LoVo (cell line): ENCODE measurements around the gene LACTB.

Source experiments
- DNase-seq: peaks from one replicate; pipeline ENCODE4 v3.0.0-alpha.2; 2016; ENCODE audit warnings: low spot score

Gene LACTB, protein sequence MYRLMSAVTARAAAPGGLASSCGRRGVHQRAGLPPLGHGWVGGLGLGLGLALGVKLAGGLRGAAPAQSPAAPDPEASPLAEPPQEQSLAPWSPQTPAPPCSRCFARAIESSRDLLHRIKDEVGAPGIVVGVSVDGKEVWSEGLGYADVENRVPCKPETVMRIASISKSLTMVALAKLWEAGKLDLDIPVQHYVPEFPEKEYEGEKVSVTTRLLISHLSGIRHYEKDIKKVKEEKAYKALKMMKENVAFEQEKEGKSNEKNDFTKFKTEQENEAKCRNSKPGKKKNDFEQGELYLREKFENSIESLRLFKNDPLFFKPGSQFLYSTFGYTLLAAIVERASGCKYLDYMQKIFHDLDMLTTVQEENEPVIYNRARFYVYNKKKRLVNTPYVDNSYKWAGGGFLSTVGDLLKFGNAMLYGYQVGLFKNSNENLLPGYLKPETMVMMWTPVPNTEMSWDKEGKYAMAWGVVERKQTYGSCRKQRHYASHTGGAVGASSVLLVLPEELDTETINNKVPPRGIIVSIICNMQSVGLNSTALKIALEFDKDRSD

DNA sequence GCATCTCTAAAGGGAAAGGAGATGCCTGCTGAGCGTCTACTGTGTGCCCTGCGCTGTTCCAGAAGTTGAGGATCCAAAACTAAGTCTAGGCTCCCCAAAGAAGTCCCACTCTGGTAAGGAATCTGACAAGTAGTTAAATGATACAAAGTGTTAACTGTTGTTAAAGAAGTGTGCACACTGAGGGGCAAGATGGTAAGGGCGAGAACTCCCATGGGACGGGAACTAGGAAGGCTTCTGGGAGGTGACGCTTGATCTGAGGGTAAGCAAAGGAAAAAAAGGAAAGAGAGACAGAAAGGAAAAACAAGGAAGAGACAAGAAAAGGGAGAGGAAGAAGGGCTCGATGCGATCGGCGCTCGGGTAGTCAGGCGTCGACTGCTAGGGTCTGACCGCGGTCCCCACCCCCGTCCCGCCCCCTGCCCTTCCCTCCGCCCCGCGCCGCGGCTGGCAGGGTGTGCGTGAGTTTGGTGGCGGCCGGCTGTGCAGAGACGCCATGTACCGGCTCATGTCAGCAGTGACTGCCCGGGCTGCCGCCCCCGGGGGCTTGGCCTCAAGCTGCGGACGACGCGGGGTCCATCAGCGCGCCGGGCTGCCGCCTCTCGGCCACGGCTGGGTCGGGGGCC, at the start of gene LACTB:
Gene LACTB, plus strand, starts transcription at position 480 of the 620 bp plus-strand sequence. Its CDS starts 11 bp downstream, at position 491.
- DNase-seq = peak; percentile 95

DNA sequence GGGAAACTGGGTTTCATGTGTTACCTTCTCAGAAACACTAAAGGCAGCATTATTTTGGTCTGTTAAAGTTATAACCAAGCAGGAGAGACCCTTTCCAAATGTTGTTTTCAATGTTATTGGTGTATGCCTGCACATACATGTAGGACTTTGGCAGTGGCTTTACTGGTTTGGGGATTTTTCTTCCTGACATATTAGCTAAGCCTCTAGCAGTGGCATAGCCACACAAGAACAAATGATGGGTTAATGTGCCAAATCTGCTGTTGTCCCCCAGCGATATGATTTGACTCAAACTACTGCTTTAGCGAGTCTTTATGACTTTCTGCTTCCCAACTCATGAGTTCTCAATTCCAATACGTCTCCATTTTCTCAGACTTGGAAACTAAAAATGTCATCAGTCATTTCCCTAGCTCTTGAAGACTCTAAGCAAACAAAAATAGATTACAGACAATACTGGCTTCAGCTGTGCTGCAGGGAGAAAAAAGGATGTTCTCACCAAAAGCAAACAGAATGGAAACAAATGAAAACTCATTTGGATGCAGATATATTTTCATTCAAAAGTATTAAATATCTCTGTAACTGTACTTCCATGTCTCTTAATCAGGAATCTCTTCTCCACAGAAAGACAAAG, 49.5 kb upstream of the LACTB start:
- DNase-seq = no peak

DNA sequence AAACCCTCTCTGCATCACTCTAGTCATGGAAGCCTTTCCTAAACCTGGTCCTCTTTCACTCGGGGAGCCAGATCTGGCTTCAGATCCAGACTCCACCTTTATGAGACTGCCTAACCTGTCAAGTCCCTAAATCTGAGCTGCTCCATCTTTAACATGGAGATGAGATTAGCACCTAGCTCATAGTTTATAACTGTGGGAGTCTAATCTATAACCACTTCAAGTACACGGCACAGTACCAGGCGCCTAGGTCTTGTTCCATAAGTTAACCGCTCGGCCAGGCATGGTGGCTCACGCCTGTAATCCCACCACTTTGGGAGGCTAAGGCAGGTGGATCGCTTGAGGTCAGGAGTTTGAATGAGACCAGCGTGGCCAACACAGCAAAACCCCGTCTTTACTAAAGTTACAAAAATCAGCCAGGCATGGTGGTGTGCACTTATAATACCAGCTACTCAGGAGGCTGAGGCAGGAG, 48.8 kb upstream of the LACTB start:
- DNase-seq = no peak

DNA sequence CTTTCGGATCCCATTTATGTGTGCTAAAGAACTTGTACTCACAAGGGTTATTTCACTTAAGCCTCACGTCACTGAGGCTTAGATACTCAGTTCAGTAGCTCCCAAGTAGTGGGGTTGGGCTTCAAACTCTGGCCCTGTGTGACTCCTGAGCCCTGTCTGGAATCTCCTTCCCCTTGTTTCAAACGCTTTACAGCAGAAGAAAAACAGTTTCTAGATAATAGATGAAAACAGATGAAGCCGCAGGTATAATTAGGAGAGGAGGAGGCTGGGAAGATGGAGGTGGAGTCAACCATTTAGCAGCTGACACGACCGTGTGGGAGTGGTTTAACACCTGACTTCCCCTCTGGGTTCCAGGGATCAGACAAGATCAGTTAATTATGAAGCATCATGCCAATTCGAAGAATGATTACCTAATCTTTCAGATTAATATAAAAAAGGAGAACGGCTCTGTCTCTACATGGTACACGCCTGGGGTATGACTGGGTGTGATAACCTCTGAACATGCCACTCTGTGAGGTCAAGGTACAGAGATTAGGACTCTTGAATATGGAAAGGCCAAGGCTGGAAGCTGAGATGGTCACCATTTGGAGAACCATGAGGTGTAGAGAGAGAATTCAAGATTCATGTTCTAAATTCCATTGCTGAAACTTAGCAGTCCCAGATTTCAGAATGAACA, 48.0 kb upstream of the LACTB start:
- DNase-seq = no peak

DNA sequence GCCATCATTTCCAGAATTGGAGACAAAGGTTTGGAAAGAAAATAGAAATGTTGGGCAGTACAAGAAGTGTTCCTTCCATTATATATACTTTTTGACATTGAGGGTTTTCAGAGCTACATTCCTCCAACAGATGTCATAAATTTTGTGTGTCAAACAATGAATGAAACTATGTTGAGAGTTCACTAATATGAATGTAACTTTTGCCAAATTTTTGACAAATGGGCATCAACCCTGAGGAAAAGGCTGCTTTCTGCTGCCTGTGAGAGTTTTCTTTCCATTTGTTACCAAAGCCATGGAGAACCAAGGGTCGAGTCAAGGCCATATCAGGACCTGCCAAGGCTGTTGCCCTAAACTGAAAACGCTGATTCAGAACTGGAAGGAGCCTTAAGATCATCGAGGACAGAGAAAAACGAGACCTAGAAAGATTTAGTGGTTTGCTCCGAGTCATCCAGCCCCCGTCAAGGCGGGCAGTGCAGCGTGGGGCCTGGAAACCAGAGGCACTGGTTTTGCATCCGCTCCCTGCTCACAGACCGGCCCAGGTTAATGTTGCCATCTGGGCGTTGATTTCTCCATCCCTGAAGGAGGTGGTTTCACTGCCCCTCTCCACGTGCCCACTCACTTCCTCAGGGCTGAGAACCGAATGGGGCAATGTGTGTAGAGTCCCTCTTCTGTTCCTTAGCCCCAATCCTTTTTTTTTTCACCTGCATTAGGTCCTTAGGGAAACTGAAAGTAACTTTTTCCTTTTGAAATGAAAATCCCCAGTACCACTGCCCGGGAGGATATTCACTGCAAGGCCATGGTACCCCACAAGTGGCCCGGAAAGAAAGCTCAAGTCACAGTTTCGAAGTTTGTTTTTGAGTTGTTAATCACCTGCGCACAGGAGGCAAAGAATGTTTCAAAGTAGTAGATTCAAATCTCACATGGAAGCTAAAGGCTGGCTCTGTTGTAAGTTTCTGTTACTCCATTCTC, 46.4 kb upstream of the LACTB start:
- DNase-seq = no peak

DNA sequence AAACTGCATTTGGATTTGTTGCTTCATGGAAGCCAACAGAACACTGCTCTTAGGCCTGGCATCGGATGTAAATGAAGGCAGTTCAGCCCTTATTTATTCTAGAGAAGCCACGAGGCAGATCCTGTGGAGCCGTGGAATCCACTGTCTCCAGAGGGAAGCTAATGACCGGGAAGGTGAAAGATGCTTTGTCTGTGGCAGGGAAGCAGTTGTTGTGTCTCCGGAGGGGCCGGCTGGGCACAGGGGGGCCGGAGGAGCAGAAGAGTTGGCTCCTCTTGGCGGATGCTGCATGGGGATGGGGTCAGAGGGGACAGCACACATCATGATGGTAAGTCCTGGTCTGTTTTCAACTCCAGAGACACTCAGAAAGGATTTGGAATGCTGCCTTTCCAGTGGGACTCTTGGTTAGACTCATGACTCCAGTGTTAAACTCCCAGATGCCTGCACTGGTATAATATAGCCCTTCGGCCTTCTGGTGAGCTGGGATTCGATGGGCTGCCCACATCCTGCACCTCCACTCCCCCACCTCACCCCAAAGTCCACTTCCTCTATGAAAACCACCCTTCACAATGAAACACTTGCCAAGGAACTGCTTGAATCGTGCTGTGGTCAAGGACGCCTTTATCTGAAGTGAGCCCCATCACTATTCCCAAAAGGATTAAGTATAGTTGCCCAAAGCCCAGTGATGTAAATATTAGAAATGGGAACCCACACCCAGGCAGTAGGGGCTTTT, 45.5 kb upstream of the LACTB start:
- DNase-seq = no peak

DNA sequence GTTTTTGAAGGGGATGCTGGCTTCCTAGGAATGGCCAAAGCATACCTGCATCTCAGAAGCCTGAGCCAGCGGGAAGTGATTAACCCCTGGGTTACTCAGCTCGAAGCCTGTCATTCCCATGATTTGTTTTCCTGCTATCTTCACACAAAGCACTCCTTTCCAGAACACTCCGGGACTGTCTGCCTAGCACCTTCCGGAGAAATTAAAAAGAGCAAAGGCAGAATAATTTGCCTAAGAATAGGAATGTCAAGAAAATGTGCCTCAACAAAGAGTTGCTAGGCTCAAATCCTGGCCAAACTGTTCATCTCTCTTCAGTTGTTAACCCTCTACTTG, 45.0 kb upstream of the LACTB start:
- DNase-seq = no peak

DNA sequence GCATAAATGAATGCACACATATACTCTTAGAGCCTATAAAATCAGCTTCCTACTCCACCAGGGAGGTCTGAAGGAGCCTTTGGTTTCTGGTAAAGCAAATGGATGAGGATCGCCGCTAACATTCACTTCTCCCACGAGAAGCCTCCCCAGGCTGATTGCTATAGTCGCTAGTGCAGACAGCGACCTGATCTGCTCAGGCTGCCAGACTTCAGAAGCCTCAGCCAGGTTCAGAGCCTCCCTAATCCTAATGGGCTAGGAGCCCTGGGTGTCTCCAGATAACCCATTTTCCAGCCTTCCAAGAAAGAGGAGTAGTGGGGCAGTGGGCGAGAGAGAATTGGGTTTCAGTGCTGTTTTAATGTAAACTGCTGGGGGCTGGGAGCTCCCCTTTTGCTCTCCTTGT, 43.7 kb upstream of the LACTB start:
- DNase-seq = no peak

DNA sequence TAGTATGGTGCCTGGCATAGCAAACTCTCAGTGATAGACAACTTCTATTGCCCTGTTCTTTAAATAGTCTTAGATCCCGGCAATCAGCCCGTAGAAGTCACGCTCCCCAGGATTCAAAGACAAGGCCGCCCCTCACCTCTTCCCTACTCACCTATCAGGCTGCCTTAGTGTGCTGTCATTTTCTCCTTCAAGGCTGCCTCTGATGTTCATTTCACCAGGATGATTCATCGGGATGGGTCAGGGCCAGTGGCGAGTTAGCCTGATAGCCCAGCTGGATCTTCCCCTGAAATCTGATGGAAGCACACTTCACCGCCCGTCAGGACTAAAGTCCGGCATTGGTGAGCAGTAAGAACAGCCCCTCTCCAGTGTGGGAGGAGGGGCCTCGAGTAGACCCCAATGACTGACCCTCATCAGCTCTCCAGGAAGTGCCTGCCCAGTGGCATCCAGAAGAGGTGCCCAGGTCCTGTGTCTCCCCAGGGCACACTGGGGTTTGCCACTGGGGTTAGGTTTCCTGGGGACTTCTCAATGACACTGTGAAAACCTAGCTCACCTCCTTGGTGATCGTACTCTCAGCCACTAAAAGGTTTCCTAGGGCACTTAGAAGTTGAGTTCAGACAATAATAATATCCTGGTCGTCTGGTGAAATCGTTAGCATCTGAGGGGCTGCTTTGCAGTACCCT, 41.6 kb upstream of the LACTB start:
- DNase-seq = peak; percentile 52

DNA sequence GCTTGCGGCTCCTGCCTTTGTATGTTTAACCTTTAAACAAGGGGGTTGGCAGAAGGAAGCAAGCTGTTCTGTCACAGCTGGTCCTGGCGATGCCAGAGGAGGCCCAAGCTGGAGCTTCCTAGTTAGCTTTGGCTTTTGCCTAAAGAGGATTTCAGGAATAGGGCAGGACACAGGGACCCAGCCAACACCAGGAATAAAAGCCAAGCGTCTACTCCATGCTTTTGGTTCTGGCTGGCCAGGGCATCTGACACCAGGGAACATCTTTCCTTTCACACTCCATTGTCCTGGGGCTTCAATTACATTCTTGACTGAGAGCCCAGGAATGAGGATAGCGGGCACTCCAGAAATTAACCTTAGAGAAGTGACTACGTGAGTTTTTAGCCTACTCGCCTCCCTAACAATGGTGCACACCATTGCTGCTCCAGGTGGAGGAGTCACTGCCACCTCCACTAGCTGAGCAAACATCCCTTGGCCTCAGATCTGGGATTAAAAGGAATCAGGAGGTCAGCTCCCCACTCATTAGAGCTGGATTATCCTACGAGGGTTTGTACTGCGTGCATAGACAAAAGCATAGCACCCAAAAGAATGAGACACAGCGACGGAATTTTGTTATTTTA, 40.9 kb upstream of the LACTB start:
- no peak for DNase-seq

DNA sequence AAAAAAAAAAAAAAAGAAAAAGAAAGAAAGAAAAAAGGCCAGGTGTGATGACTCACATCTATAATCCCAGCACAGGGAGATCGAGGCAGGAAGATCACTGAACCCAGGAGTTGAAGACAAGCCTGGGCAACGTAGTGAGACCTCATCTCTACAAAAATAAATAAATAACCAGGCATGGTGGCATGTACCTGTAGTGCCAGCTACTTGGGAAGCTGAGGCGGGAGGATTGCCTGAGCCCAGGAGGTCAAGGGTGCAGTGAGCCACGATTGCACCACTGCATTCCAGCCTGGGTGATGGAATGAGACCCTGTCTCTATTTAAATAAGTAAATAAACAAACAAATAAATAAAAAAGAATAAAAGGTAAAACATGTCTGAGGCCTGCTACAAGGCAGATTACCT, 39.3 kb upstream of the LACTB start:
- no peak for DNase-seq

DNA sequence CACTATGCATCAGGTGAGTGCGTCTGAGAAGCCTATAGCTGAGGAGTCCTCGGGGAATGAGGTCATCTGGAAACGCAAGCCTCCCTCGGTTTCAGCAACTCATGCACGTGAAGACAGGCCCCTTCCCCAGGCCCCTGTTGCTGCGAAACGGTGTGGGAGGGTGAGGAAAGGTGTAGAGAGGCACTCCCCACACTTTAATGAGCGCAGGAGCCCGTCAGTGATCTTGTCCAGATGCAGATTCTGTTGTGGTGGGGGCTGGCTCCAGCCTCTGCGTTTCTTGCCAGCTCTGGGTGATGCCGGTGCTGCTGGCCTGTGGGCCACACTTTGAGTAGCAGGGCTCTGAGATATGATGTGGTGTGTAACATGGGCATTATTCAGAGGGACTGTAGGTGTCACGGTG, 38.6 kb upstream of the LACTB start:
- no peak for DNase-seq

DNA sequence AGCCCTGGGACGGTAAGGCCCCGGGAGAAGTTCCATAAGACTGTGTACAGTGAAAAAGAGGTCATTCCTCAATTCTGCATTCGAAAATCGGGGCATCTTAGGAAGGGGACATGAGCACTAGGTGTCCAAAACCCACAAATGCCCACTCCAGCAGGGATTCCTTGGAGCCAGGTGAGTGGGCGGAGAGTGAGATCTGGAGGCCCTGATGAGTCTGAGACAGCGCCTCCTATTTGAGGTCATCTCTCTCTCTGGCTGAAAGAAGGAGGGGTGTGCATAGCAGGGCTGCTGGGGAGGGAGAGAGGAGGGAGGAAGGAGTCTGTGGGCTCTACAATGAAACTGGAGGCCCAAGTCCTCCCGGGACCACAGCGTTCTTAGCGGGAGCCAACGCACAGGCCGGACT, 38.1 kb upstream of the LACTB start:
- no peak for DNase-seq

DNA sequence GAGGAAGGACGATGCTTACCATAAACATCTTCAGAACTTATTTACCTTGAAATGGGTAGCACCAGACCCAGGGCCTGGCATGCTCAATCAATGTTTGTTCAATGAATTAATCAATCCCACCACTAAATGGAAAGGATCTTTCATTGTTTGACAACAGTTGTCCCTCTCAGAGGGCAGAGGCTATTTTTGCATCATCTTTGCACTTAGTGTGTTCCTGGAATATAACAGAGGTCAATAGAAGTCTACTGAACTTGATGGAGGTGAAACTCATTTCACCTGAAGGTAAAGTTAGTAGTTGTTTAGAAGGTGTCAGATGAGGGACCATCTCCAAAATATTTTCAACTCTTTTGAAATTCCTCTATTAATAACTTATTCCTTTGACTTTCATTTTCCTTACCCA, 36.9 kb upstream of the LACTB start:
- no peak for DNase-seq

DNA sequence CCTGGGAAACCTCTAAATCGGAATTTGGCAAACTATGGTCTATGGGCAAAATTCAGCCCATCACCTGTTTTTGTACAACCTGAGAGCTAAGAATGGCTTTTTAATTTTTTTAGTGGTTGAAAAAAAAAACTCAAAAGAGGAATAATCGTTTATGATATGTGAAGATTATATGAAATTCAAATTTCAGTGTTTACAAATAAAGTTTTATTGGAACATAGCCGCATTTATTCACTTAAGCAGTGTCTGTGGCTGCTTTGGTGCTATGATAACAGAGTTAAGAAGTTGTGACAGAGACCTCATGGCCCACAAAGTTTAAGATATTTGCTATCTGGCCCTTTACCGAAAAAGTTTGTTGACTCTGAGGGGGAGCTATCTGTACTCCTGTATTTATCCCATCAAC, 36.4 kb upstream of the LACTB start:
- no peak for DNase-seq

DNA sequence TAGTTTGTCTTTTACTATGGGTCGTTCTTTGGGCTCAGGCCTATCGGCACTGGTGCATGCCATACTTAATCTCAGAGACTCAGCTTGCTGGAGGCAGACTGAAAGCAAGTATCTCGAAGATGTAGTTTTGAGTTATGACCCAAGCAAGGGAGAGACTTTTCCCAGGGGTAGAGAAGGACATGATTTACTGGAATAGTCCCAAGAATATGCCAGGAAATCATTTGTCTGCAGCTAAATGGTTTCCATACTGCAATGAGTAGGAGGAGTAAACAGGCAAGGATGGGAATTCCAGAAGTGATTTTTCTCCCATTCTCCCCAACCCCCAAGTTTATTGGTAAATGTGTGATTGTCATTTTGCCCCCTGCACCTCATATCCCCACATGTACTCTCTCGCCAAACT, 35.4 kb upstream of the LACTB start:
- no peak for DNase-seq

DNA sequence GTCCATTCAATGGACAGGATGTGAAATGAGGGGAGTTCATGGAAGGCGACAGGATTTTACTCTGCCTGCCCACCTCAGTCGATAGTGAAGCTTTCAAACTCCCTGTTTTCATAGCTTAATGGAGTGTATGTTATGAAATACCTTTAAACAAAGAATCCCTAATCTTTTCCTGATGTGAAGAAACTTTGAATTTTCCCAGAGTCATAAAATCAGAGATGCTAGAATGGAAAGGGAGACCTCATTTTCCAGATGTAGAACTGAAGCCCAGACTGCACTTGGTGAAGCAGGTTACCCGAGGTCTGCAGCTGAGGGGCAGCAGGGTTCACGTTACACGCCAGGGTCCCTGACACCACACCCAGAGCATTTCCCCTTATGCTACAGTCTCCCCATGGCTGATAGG, 34.7 kb upstream of the LACTB start:
- no peak for DNase-seq

DNA sequence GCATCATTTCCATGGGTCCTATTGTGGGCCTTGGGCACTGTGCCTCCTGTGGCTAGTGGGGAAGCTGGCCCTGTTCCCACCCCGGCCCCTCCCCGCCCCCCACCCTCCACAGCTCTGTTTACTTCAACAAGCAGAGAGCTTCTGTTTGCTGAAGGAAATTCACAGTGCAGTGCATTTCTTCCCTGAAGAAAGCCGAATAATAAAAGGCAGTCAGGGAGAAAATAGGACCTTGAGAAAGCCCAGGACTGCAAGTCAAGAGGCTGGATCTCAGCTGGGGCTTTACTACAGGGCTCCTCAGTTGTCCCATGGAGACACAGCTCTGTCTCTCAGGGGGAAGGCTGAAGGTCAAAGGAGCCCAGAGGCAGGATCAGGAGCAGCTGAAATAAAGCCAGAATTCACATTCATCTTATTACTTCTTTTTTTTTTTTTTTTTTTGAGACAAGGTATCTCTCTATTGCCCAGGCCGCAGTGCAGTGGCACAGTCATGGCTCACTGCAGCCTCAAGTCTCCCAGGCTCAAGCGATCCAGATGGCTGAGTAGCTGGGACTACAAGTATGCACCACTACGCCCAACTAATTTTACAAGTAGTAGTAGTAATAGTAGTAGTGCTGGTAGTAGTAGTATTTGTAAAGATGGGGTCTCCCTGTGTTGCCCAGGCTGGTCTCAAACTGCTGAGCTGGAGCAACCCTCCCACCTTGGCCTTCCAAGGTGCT, 33.0 kb upstream of the LACTB start:
- no peak for DNase-seq
